Measurements from ENCODE around the gene LGALS16.

The LGALS16 gene

DNA sequence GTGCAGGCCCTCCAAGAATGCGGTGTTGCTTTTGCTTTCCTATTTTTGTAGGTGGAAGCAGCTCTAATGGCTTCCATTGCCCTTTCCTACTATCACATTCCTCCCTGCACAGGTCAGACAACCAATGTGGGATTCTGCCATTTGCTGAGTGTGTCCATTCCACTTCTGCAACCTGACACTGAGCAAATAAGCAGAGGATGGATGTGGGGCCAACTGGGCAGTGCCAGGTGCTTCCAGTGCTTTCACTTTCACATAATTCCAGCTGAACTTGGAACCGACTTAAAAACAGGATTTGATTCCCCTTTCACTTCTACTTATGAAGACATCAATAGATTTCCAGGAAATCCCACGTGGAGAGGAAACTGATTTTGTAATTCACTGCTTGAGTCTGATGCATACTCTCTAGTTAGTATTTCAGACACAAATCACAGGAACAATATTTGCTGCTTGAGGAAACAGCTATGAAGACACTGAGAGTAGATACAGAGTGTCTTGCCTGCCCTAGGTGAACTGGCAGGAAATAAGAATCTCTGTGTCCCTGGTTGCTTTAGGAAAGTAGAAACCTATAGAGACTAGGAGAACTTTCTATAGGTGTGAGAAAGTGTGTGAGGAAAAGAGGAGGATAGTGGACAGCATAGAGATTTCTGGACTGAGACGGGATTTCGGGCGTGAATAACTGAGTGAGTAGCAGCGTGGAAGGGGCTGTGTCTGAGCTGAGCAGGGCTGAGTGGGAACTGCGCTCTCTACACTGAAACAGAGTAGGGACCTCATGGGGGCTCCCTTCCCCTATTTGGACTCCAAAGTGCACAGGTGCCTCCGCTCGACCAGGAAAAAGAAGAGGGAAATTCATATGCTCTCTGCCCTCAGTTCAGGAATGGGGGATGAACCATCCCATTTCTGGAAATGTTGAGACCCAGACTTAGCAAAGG, 22.5 kb downstream of the LGALS16 start:
- ChIA-PET CTCF (no interaction called here), POLR2A (no interaction called here)
- no peak for DNase-seq (ENCODE audit: extremely low spot score)
- TF ChIP-seq ARNT (IDR thresholded peaks at IDR 0.05) (no peak), CTBP1 (IDR thresholded peaks at IDR 0.05; ENCODE audit: borderline replicate concordance) (no peak), NFRKB (IDR thresholded peaks at IDR 0.05) (no peak), HDGF (IDR thresholded peaks at IDR 0.05; ENCODE audit: borderline replicate concordance) (no peak), LEF1 (IDR thresholded peaks at IDR 0.05; ENCODE audit: borderline replicate concordance) (no peak), SUZ12 (IDR thresholded peaks at IDR 0.05) (no peak), BHLHE40 (IDR thresholded peaks at IDR 0.05; ENCODE audit: borderline replicate concordance) (no peak), ELF4 (IDR thresholded peaks at IDR 0.05) (no peak), FOXK2 (IDR thresholded peaks at IDR 0.05) (no peak), FOXA1 (IDR thresholded peaks at IDR 0.05) (no peak), L3MBTL2 (conservative IDR thresholded peaks at IDR 0.05) (no peak), SP1 (IDR thresholded peaks at IDR 0.05) (no peak), ZNF384 (IDR thresholded peaks at IDR 0.05) (no peak), FOXM1 (IDR thresholded peaks at IDR 0.05; ENCODE audit: borderline replicate concordance) (no peak), TARDBP (IDR thresholded peaks at IDR 0.05) (no peak)
- TF ChIP-seq, protein P1, sequence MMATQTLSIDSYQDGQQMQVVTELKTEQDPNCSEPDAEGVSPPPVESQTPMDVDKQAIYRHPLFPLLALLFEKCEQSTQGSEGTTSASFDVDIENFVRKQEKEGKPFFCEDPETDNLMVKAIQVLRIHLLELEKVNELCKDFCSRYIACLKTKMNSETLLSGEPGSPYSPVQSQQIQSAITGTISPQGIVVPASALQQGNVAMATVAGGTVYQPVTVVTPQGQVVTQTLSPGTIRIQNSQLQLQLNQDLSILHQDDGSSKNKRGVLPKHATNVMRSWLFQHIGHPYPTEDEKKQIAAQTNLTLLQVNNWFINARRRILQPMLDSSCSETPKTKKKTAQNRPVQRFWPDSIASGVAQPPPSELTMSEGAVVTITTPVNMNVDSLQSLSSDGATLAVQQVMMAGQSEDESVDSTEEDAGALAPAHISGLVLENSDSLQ (IDR thresholded peaks at IDR 0.05), result no peak

DNA sequence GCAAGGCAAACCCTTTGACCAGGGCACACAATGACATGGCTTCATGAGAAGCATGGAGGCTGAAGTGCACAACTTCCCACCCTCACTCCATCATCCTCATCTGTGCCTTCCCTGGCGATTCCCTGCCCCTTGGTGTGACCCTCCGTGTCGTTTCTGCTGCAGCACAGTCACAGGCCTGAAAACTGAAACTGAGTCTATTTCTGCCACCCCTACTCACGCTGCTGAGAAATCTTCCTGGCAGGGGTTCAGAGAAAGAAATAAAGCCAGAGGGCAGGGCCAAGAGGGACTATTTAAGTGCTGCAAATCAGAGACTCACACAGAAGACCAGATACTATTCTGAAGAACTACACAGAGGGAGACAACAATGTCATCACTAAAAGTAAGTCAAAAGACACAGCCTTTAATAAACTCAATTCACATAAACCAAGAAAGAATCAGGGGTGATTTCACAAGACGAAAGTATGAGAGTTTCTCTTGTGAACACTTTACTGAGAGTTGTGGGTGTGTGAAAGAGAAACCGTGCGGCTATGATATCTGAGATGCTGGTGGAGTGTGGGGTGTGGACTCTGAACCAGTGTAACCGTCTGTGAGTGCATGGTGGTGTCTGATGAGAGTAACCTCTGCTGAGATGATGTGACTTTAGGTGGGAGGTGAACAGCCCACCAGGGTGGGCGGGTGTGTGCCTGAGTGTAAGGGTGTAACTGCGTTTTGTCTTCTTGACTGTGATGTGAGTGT, 23.5 kb downstream of the LGALS16 start:
- DNase-seq (ENCODE audit: extremely low spot score), result no peak

DNA sequence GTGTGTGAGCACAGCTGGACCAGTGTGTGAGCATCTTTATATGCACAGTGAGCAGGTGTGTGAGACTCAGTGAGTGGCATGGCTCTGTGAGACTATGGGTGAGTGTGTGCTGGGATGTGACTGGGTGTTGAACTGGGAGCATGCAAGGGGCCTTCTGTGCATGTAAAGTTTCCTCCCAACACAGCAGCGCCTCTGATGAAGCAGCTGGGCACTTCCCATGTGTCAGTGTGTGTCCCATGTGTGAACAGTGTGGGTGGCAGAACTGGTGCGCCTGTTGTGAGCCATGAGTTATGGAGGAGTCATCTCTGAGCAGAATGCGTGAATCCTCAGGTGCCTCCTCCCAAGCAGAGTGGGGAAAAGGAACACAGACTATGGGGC, 24.1 kb downstream of the LGALS16 start:
- CTCF ChIA-PET, result no interaction called here
- DNase-seq (ENCODE audit: extremely low spot score), result no peak
- TF ChIP-seq SP1 (IDR thresholded peaks at IDR 0.05) (no peak), FOXM1 (IDR thresholded peaks at IDR 0.05; ENCODE audit: borderline replicate concordance) (no peak), ARNT (IDR thresholded peaks at IDR 0.05) (no peak), FOXA1 (IDR thresholded peaks at IDR 0.05) (no peak), ELF4 (IDR thresholded peaks at IDR 0.05) (no peak), NFRKB (IDR thresholded peaks at IDR 0.05) (no peak), L3MBTL2 (conservative IDR thresholded peaks at IDR 0.05) (no peak), LEF1 (IDR thresholded peaks at IDR 0.05; ENCODE audit: borderline replicate concordance) (no peak), FOXK2 (IDR thresholded peaks at IDR 0.05) (no peak), CTBP1 (IDR thresholded peaks at IDR 0.05; ENCODE audit: borderline replicate concordance) (no peak), ZNF384 (IDR thresholded peaks at IDR 0.05) (no peak), BHLHE40 (IDR thresholded peaks at IDR 0.05; ENCODE audit: borderline replicate concordance) (no peak), SUZ12 (IDR thresholded peaks at IDR 0.05) (no peak), TARDBP (IDR thresholded peaks at IDR 0.05) (no peak), HDGF (IDR thresholded peaks at IDR 0.05; ENCODE audit: borderline replicate concordance) (no peak)
- TF ChIP-seq, protein P1 (IDR thresholded peaks at IDR 0.05), result no peak
- POLR2A ChIA-PET, result no interaction called here

More for the DNA sequence above, 23.5 kb downstream of the LGALS16 start:
- ChIA-PET POLR2A (no interaction called here), CTCF (no interaction called here)
- no peak for TF ChIP-seq NFRKB (IDR thresholded peaks at IDR 0.05)
- TF ChIP-seq ARNT (IDR thresholded peaks at IDR 0.05), result no peak
- no peak for TF ChIP-seq CTBP1 (IDR thresholded peaks at IDR 0.05; ENCODE audit: borderline replicate concordance)
- no peak for TF ChIP-seq BHLHE40 (IDR thresholded peaks at IDR 0.05; ENCODE audit: borderline replicate concordance)
- TF ChIP-seq, protein P1 (IDR thresholded peaks at IDR 0.05), result no peak
- TF ChIP-seq SUZ12 (IDR thresholded peaks at IDR 0.05), result no peak
- no peak for TF ChIP-seq L3MBTL2 (conservative IDR thresholded peaks at IDR 0.05)
- no peak for TF ChIP-seq HDGF (IDR thresholded peaks at IDR 0.05; ENCODE audit: borderline replicate concordance)
- TF ChIP-seq SP1 (IDR thresholded peaks at IDR 0.05), result no peak
- TF ChIP-seq LEF1 (IDR thresholded peaks at IDR 0.05; ENCODE audit: borderline replicate concordance), result no peak
- TF ChIP-seq FOXK2 (IDR thresholded peaks at IDR 0.05), result no peak
- TF ChIP-seq ELF4 (IDR thresholded peaks at IDR 0.05), result no peak

DNA sequence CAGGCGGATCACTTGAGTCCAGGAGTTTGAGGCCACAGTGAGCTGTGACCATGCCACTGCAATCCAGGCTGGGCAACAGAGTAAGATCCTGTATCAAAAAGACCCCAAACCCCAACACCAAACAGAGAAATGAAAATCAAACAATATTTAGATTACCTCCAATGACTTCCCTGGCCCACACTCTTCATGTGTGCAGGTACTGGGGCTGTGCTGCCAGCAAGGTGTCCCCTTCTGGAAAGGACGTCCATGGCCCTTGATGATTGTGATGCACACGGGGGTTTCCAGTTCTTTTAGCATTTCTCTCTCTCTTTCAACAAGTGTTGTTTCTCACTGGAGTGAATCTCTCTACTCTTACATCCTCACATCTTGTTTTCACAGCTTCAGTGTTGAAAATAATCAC, 24.9 kb downstream of the LGALS16 start:
- TF ChIP-seq L3MBTL2 (conservative IDR thresholded peaks at IDR 0.05) (no peak), NFRKB (IDR thresholded peaks at IDR 0.05) (no peak), HDGF (IDR thresholded peaks at IDR 0.05; ENCODE audit: borderline replicate concordance) (no peak), FOXK2 (IDR thresholded peaks at IDR 0.05) (no peak), FOXM1 (IDR thresholded peaks at IDR 0.05; ENCODE audit: borderline replicate concordance) (no peak), SUZ12 (IDR thresholded peaks at IDR 0.05) (no peak), LEF1 (IDR thresholded peaks at IDR 0.05; ENCODE audit: borderline replicate concordance) (no peak), ZNF384 (IDR thresholded peaks at IDR 0.05) (no peak), FOXA1 (IDR thresholded peaks at IDR 0.05) (no peak), ARNT (IDR thresholded peaks at IDR 0.05) (no peak), CTBP1 (IDR thresholded peaks at IDR 0.05; ENCODE audit: borderline replicate concordance) (no peak), SP1 (IDR thresholded peaks at IDR 0.05) (no peak)
- TF ChIP-seq, protein P1 (IDR thresholded peaks at IDR 0.05), result no peak
- CTCF ChIA-PET, result no interaction called here
- POLR2A ChIA-PET, result no interaction called here
- no peak for DNase-seq (ENCODE audit: extremely low spot score)

Measured in HEK293T (cell line).